ENCODE measurements around the gene MRPL55.

The MRPL55 gene

GRCh38 chr1:228082918-228083870 lies 25.9 kb downstream of the MRPL55 start:
- DNase-seq = no peak

DNA sequence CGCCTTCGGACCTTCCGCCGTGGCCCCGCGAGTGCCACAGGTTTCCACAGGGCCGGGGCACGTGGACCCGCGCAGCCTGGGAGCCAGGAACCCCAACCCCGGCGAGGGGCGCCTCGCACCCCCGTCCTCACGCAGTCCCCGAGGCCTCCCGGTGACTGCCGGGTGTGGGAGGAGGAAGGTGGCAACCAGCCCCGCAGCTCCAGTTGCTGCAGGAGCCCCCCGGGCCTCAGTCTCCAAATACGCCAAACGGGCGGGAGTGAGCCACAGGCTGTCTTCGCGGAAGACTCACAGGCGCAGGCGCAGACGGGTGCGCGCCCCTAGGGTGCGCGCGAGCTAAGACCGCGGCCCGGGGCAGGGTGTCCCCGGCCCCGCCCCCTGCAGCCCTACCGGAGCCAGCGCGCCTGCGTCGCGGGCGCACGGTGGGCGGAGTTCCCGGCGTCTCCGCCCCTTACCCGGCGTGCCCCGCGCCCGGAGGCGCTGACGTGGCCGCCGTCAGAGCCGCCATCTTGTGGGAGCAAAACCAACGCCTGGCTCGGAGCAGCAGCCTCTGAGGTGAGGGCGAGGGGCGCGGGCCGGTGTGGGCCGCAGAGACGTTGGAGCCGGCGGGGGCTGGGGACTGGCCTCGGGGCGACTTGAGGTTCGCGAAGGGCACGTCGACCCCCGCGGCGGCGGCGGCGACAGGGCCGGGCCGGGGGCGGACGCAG lies 26.7 kb downstream of the MRPL55 start, which contains the start of gene ARF1:
Gene ARF1, plus strand, starts transcription at position 495 of the 704 bp plus-strand sequence. CDS start 14,407 bp downstream, outside the sequence.
- peak; percentile 86 to 96 for DNase-seq

GRCh38 chr1:228081578-228082213 lies 27.4 kb downstream of the MRPL55 start:
- DNase-seq = no peak

GRCh38 chr1:228081144-228081543 lies 28.0 kb downstream of the MRPL55 start:
- DNase-seq = no peak

GRCh38 chr1:228079601-228080263 lies 29.4 kb downstream of the MRPL55 start:
- DNase-seq = no peak

DNA sequence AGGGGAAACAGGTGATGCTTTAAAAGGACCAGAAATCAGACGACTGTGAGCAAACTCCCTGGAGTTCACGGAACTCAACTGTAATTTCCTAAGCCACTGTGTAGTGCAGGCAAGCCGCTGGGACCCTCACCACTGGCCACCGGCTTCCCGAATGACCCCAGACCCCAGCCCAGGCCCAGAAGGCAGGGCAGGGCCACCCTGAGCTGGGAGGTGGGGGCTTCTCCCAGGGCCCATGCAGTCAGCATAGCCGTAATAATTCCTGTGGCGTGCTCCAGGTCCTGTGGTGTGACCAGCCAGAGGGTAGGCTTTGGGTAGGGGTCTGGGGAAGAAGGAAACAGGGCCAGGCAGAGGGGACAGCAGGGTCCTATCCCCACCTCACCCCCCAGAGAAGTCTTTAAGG lies 30.1 kb downstream of the MRPL55 start:
- no peak for DNase-seq

DNA sequence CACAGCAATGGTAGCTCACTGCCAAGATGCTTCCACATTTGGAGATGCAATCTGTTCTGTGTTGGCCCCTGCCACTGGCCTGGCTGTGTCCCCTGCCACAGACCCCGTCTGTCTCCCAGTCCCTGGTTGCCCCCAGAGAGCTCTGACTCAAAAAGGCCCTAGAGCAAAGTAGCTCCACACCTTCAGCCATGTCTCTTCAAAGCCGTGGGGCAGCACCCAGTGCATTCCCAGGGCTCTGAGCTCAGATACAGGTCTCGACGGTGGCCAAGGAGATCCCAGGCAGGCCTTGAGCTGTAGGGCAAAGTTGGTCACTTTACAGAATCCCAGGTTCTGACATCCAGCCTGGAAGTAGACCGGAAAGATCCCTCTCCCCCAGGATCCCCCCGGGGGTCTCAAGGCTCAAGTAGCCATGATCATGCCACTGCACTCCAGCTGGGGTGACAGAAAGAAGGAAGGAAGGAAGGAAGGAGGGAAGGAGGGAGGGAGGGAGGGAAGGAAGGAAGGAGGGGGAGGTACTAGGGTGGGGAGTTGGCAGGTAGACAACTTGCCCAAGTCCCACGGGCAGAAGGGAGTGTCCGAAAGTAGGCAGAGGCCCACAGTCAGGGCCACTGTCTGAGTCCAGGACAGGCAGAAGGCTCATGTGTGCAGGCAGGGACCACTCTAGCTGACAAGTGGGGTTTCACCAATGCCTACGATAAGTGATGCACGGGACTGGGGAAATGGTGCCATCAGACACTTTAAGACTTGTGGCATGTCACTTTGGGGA lies 31.4 kb downstream of the MRPL55 start:
- no peak for DNase-seq

DNA sequence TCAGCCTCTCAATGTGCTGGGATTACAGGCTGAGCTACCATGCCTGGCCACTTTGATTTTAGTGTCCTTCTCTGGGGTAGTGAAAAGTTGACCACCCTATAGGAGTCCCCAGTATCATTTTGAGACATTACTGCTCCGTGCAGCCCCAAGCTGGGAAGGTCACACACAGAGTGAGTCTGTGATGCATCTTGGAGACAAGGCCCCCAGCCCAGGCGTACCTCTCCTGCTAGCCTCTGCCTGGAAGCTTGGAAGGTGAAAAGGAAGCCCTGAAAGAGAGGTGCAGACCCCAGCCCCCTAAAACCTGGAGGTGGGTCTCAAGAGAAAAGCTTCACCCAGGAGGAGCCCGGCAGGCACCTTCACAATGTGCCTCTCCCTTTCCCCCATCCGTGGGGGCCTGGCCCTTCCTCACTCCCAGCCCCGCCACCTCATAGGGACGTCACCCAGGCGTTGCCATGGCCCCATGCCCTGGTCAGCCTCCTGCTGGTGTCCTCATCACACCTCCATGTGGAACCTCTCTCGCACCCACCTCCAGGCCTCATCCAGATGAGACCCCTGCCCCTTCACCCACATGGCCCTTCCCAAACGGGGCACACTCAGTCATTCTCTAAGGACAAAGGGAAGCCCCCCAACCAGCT lies 32.2 kb downstream of the MRPL55 start:
- DNase-seq = no peak

DNA sequence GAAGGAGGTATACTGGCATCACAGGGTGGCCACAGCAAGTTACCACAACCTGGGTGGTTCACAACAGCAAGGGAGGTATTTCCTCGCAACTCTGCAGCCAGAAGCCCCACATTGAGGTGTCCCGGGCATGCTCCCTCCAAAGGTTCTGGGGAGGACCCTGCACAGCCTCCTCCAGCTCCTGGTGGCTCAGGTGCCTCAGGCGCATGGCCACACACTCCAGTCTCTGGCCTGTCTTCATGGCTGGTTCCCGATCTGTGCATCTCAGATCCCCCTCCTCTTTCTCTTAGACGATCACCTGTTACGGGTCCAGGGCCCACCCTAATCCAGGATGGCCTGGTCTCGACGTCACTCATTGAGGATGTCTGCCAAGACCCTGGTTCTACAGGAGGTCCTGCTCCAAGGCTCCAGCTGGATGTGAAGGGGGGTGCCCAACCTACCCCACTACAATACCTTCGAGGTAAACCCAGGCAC lies 33.3 kb downstream of the MRPL55 start:
- DNase-seq = no peak

GRCh38 chr1:228074954-228075730 lies 34.0 kb downstream of the MRPL55 start:
- DNase-seq = no peak

DNA sequence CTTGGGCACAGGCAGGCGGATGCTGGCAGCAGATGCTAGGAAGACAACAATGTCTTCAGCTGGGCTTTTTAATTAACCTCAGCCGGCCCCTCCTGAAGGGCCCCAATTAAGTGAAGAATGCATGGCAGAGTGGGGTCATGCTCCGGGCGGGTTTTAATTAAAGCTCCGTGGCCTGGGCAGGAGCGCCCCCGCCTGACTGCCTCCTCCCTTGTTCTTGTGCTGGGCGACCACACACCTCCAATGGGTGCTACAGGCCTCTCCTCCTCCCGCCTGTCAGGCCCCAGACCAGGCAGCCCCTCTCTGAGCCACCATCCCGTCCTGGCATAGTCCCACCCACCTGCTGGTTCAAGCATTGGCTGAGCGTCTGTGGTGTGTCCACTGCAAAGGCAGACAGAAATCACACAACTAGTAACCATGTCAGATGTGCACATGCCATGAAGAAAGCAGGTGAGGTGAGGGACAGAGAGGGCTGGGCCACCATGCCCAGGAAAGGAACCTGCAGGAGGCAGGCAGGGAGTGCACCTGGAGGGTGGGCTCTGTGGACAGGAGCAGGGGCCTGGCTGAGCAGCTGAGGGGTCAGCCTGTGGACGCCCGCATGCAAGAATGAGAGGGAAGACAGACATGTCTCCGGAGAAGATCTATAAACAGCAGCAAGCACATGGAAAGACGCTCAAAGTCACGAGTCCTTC lies 35.1 kb downstream of the MRPL55 start:
- no peak for DNase-seq

- DNase-seq = no peak
Observed at GRCh38 chr1:228073061-228073856, 35.8 kb downstream of the MRPL55 start.

DNA sequence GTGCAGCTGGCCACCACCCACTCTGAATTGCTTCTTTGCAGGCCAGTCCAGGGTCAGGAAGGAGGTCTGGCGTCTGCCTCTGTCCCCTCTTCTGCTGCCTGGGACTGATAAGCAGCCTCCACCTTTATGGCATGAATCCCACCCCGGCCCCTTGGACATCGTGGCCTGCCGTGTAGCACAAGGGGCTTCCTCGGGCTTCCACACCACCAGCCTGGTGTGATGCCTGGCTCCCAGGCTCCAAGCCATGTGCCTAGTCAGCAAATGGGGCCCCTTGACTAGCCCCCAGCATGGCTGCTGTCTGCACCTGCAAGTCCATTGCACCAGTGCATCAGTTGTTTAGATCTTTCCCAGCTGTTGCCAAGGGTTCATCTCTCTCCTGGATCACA lies 36.4 kb downstream of the MRPL55 start:
- DNase-seq = no peak

GRCh38 chr1:228071839-228072657 lies 37.1 kb downstream of the MRPL55 start:
- DNase-seq = no peak

DNA sequence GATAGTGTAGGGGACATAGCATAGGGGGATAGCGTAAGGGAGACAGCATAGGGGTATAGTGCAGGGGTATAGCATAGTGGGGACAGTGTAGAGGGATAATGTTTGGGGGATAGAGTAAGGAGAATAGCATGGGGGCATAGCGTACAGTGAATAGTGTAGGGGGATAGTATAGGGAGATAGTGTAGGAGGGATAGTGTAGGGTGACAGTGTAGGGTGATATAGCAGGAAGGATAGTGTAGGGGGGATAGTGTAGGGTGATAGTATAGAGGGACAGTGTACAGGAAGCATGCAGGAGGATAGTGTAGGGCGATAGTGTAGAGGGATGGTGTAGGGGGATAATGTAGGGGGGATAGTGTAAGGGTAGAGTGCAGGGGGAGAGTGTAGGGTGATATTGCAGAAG lies 38.2 kb downstream of the MRPL55 start:
- DNase-seq = no peak

DNA sequence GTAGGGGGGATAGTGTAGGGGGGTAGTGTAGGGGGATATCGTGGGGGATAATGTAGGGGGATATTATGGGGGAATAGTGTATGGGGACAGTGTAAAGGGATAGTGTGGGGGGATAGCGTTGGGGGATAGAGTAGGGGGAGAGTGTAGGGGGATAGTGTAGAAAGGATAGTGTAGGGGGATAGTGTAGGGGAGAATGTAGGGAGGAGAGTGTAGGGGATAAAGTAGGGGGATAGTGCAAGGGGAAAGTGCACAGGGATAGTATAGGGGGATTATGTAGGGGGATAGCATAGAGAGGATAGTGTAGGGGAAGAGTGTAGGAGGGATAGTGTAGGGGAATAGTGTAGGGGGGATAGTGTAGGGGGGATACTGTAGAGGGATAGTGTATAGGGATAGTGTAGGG lies 38.9 kb downstream of the MRPL55 start:
- DNase-seq = no peak

- no peak for DNase-seq
Observed at GRCh38 chr1:228068359-228068758, 40.7 kb downstream of the MRPL55 start.

Data from NCI-H1930 (cell line).